Measurements from ENCODE around the gene HDAC9.

DNA sequence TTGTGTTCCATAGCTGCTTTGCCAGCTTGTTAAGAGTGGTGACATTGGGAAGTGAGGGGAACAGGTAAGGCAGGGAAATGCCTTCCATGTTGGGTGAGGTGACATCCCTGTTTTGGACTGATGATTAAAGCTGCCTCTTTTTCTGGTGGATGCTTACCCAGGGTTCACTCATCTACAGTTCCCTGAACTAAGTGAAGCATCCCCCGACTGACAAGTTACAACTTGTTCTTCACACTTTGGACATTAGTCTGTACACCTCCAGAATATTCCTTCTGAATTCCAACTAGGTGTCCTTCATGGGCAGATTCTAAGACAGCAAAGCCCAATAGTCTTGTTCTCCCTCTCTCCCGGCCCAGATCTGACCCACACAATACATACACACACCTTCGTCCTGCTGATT, 63.4 kb downstream of the HDAC9 start:
- TF ChIP-seq POLR2A (IDR thresholded peaks at IDR 0.05), result no peak
- TF ChIP-seq, protein P1, sequence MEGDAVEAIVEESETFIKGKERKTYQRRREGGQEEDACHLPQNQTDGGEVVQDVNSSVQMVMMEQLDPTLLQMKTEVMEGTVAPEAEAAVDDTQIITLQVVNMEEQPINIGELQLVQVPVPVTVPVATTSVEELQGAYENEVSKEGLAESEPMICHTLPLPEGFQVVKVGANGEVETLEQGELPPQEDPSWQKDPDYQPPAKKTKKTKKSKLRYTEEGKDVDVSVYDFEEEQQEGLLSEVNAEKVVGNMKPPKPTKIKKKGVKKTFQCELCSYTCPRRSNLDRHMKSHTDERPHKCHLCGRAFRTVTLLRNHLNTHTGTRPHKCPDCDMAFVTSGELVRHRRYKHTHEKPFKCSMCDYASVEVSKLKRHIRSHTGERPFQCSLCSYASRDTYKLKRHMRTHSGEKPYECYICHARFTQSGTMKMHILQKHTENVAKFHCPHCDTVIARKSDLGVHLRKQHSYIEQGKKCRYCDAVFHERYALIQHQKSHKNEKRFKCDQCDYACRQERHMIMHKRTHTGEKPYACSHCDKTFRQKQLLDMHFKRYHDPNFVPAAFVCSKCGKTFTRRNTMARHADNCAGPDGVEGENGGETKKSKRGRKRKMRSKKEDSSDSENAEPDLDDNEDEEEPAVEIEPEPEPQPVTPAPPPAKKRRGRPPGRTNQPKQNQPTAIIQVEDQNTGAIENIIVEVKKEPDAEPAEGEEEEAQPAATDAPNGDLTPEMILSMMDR (IDR thresholded peaks at IDR 0.05), result no peak

All from prostate gland (tissue), 2 donors.